Vagina (tissue), 2 donors: ENCODE data around the gene FAM162A. TPM values are rescaled to one million over a fixed set of nuclear protein-coding genes. Genes with fewer than 3 reads are reported as not detected.

Source experiments
- DNase-seq, 2 donors: peaks; one replicate each; pipeline ENCODE4 v3.0.0-alpha.2; 2017; ENCODE audit errors: extremely low spot score in 2 of 2
- H3K27ac ChIP-seq: fragments of 200-600 bp; sonication (generic); one replicate; pipeline ENCODE4 v1.5.1; 2019
- H3K27me3 ChIP-seq: fragments of 200-600 bp; sonication (generic); one replicate; pipeline ENCODE4 v1.5.1; 2019
- H3K36me3 ChIP-seq, 2 donors: fragments of 200-600 bp; sonication (generic); one replicate each; pipeline ENCODE4 v1.5.1; 2017 to 2019
- H3K4me1 ChIP-seq: fragments of 200-600 bp; sonication (generic); one replicate; pipeline ENCODE4 v1.5.1; 2019
- H3K4me3 ChIP-seq, 2 donors: fragments of 200-600 bp; sonication (generic); 1 replicate in 1 of 2; 2 replicates in 1 of 2; pipeline ENCODE4 v1.5.1; 2016 to 2019
- H3K9me3 ChIP-seq: fragments of 200-600 bp; sonication (generic); one replicate; pipeline ENCODE4 v1.5.1; 2019
- POLR2A ChIP-seq, 2 donors: fragments of 450-650 bp; IDR thresholded peaks; one replicate each; pipeline ENCODE4 v1.6.1; 2017; ENCODE audit warnings: antibody characterized with exemption in 2 of 2, mild to moderate bottlenecking in 2 of 2, moderate library complexity in 2 of 2
- POLR2AphosphoS5 ChIP-seq, 2 donors: sonication (generic); formaldehyde crosslinking; IDR thresholded peaks; one replicate each; pipeline ENCODE4 v1.9.0; 2017; ENCODE audit warnings: antibody characterized with exemption in 2 of 2, mild to moderate bottlenecking in 2 of 2, low read depth in 1 of 2; ENCODE audit not compliant: insufficient read depth in 1 of 2
- intact Hi-C: fragments of 100-400 bp; cut with DNase I; formaldehyde crosslinking; loops from one replicate; pipeline ENCODE4 v1.15.1; 2023
- total RNA-seq: library from RNA; depleted of rRNA; stranded (reverse); fragments of >200 nt; gene quantifications from one replicate; pipeline ENCODE4 v1.2.3, GENCODE V29; 2016
- TF ChIP-seq, protein P1 (sequence below), 3 experiments: fragments of 450-650 bp in 2 of 3; fragments of 200-600 bp in 1 of 3; sonication (generic) in 1 of 3; IDR thresholded peaks; one replicate each; pipeline ENCODE4 v1.5.1; 2017 to 2019; ENCODE audit warnings: antibody characterized with exemption in 3 of 3, mild to moderate bottlenecking in 2 of 3, moderate library complexity in 2 of 3

Gene FAM162A
- total RNA-seq, 1 donor from 2014 or later = 29.7 TPM

DNA sequence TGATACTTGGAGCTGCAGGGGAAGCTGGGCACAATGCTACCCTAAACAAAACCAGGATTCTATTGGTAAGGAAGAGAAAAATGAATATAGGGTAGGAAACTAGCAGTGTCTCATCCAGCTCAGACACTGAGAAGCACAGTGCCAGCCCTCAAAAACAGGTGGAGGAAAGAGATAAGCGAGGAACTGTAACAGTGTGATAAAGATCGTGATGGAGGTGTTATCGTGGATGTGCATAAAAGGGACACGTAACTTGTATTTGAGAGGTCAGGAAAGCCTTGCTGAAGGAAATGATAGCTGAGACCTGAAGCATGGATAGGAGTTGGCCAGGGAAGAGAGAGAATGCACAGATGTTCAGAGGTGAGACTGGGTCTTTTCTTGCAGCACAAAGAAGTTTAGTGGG, 28.4 kb upstream of the FAM162A start:
- Histone ChIP-seq H3K27ac (no peak overlapping the region), H3K9me3 (no peaks in the 10 kb centered on the region), H3K27me3 (no peaks in the 10 kb centered on the region), H3K36me3 (peaks cover 0 to 9% of the 10 kb centered on the region in 2 donors), H3K4me3 (no peak overlapping the region), H3K4me1 (no peaks in the 10 kb centered on the region)
- TF ChIP-seq POLR2AphosphoS5 (IDR thresholded peaks at IDR 0.05; ENCODE audit: insufficient read depth in 1 of 2, low read depth in 1 of 2) (no peak), POLR2A (IDR thresholded peaks at IDR 0.05) (no peak)
- TF ChIP-seq, protein P1, sequence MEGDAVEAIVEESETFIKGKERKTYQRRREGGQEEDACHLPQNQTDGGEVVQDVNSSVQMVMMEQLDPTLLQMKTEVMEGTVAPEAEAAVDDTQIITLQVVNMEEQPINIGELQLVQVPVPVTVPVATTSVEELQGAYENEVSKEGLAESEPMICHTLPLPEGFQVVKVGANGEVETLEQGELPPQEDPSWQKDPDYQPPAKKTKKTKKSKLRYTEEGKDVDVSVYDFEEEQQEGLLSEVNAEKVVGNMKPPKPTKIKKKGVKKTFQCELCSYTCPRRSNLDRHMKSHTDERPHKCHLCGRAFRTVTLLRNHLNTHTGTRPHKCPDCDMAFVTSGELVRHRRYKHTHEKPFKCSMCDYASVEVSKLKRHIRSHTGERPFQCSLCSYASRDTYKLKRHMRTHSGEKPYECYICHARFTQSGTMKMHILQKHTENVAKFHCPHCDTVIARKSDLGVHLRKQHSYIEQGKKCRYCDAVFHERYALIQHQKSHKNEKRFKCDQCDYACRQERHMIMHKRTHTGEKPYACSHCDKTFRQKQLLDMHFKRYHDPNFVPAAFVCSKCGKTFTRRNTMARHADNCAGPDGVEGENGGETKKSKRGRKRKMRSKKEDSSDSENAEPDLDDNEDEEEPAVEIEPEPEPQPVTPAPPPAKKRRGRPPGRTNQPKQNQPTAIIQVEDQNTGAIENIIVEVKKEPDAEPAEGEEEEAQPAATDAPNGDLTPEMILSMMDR (IDR thresholded peaks at IDR 0.05) = no peak
- intact Hi-C loops = no loop called here
- DNase-seq = no peak

DNA sequence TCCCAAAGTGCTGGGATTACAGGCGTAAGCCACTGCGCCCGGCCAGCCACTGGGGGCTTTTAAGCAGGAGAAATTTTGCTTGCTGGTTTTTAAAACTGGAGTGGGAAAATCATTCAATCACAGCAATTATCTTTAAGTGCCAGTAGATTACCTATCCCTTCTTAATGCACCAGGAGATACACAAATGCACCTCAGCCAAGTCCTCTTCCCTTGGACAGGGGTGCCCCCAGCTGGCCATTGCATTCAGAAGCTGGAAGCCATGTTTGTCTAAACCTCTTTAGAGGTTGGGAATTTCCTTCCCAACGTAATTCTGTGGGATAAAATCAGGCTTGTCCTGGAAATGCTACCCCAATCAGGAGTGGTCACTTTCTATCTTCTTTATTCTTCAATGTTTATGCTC, 27.6 kb upstream of the FAM162A start:
- Histone ChIP-seq H3K4me1 (no peaks in the 10 kb centered on the region), H3K27ac (no peak overlapping the region)
- intact Hi-C loops = no loop called here

DNA sequence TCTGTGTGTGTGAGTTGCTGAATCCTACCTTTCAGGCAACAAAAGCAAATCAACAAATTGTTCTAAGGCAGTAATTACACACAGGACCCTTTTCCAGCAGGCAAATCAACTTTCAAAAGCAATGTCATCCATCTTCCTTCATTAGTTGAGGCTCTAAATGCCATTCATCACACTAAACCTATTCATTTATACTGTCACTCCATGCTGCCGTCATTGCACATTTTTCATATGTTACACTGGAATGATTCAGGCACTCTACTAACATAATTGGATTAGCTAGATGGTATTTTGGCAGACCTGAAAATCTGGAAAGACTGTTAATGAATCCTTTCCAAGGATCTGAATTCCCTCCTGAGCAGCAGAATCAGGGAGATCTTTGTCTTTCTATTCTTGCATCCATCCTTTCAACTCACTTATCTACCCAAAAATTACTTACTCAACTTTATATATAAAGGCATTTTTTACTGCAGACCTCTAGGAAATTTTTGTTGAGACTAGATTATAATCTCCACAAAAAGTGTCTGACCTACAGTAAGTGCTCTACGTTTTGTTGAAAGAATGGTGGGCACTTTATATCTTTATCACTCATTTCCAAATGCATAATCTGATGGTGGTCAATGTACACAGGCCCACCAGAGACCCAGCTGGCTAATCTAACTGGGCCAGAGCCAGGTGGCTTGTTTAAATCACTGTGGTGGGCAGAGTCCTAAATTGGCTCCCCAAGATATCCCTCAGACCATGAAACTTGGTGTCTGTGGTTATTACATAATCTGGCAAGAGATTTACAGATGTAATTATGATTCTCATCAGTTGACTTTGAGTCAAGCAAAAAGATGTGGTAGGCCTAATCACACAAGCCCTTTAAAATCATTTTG, 25.9 kb upstream of the FAM162A start:
- Histone ChIP-seq H3K9me3 (no peaks in the 10 kb centered on the region), H3K27ac (no peak overlapping the region), H3K27me3 (no peaks in the 10 kb centered on the region), H3K36me3 (peaks cover 0 to 9% of the 10 kb centered on the region in 2 donors), H3K4me1 (no peaks in the 10 kb centered on the region), H3K4me3 (no peak overlapping the region)
- DNase-seq = no peak
- TF ChIP-seq POLR2AphosphoS5 (IDR thresholded peaks at IDR 0.05; ENCODE audit: insufficient read depth in 1 of 2, low read depth in 1 of 2) (no peak), POLR2A (IDR thresholded peaks at IDR 0.05) (no peak)
- TF ChIP-seq, protein P1 (IDR thresholded peaks at IDR 0.05) = no peak
- intact Hi-C loops = no loop called here

More for the DNA sequence above, 27.6 kb upstream of the FAM162A start:
- no peaks in the 10 kb centered on the region for H3K9me3 ChIP-seq
- peaks cover 0 to 9% of the 10 kb centered on the region in 2 donors for H3K36me3 ChIP-seq
- H3K27me3 ChIP-seq = no peaks in the 10 kb centered on the region
- no peak overlapping the region for H3K4me3 ChIP-seq
- no peak for DNase-seq
- TF ChIP-seq POLR2AphosphoS5 (IDR thresholded peaks at IDR 0.05; ENCODE audit: insufficient read depth in 1 of 2, low read depth in 1 of 2) (no peak), POLR2A (IDR thresholded peaks at IDR 0.05) (no peak)
- TF ChIP-seq, protein P1 (IDR thresholded peaks at IDR 0.05) = no peak

DNA sequence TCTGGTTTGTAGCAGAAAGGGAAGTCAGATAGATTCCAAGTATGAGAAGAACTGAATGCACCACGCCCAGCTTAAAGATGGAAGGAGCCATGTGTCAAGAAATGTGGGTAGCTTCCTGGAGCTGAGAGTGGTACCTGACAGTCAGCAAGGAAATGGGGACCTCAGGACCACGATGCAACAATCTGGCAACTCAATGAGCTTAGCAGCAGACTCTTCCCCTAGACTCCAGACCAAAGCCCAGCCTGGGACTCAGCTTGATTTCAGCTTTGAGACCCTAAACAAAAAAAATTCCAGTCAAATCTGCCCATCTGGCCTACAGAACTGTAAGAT, 25.3 kb upstream of the FAM162A start:
- no peak for DNase-seq
- H3K4me1 ChIP-seq = no peaks in the 10 kb centered on the region
- intact Hi-C loops = no loop called here
- no peak for TF ChIP-seq POLR2AphosphoS5 (IDR thresholded peaks at IDR 0.05; ENCODE audit: insufficient read depth in 1 of 2, low read depth in 1 of 2)
- TF ChIP-seq POLR2A (IDR thresholded peaks at IDR 0.05) = no peak
- TF ChIP-seq, protein P1 (IDR thresholded peaks at IDR 0.05) = no peak
- no peak overlapping the region for H3K27ac ChIP-seq
- H3K27me3 ChIP-seq = no peaks in the 10 kb centered on the region
- H3K36me3 ChIP-seq = peaks cover 0 to 9% of the 10 kb centered on the region in 2 donors
- no peak overlapping the region for H3K4me3 ChIP-seq
- H3K9me3 ChIP-seq = no peaks in the 10 kb centered on the region

GRCh38 chr3:122362026-122362425, 22.0 kb upstream of the FAM162A start:
- no peaks in the 10 kb centered on the region for H3K9me3 ChIP-seq
- H3K27me3 ChIP-seq = no peaks in the 10 kb centered on the region
- H3K27ac ChIP-seq = no peak overlapping the region
- H3K4me1 ChIP-seq = no peaks in the 10 kb centered on the region
- DNase-seq = no peak
- intact Hi-C loops = no loop called here
- H3K4me3 ChIP-seq = no peak overlapping the region
- no peak for TF ChIP-seq POLR2A (IDR thresholded peaks at IDR 0.05)
- TF ChIP-seq POLR2AphosphoS5 (IDR thresholded peaks at IDR 0.05; ENCODE audit: insufficient read depth in 1 of 2, low read depth in 1 of 2) = no peak
- TF ChIP-seq, protein P1 (IDR thresholded peaks at IDR 0.05) = no peak
- peaks cover 0 to 32% of the 10 kb centered on the region in 2 donors for H3K36me3 ChIP-seq
